Activated CD4-positive, alpha-beta T cell treated with anti-CD3 and anti-CD28 coated beads, Interleukin-2, amount 10 ng/mL, durations not matched to agents 24 days and 14 days (primary cell): Measurements from ENCODE around the gene GSTM2. TPM values are rescaled to one million over a fixed set of nuclear protein-coding genes. Genes with fewer than 3 reads are reported as not detected.

Source experiments
- DNase-seq: peaks from one replicate; pipeline ENCODE4 v3.0.0; 2022
- H3K27ac Mint-ChIP-seq: one replicate; pipeline ENCODE4 v1.8.0; 2022; ENCODE audit warnings: mild to moderate bottlenecking, mixed read lengths
- H3K27me3 Mint-ChIP-seq: one replicate; pipeline ENCODE4 v1.8.0; 2022; ENCODE audit warnings: mixed read lengths
- H3K36me3 Mint-ChIP-seq: one replicate; pipeline ENCODE4 v1.8.0; 2022; ENCODE audit warnings: low read depth, mild to moderate bottlenecking, mixed read lengths
- H3K4me1 Mint-ChIP-seq: one replicate; pipeline ENCODE4 v1.8.0; 2021; ENCODE audit warnings: mixed read lengths
- H3K4me3 Mint-ChIP-seq: one replicate; pipeline ENCODE4 v1.8.0; 2022; ENCODE audit warnings: mild to moderate bottlenecking, moderate library complexity, mixed read lengths
- H3K9me3 Mint-ChIP-seq: one replicate; pipeline ENCODE4 v1.8.0; 2021; ENCODE audit warnings: mixed read lengths
- intact Hi-C: fragments of 100-400 bp; cut with micrococcal nuclease; formaldehyde crosslinking; loops from one replicate; pipeline ENCODE4 v1.15.1; 2023
- total RNA-seq: library from RNA; stranded (reverse); gene quantifications from 2 replicates; pipeline ENCODE4 v1.2.3, GENCODE V29; 2022

GSTM2 gene
- total RNA-seq, 1 donor from 2014 or later: 18.4 TPM

DNA sequence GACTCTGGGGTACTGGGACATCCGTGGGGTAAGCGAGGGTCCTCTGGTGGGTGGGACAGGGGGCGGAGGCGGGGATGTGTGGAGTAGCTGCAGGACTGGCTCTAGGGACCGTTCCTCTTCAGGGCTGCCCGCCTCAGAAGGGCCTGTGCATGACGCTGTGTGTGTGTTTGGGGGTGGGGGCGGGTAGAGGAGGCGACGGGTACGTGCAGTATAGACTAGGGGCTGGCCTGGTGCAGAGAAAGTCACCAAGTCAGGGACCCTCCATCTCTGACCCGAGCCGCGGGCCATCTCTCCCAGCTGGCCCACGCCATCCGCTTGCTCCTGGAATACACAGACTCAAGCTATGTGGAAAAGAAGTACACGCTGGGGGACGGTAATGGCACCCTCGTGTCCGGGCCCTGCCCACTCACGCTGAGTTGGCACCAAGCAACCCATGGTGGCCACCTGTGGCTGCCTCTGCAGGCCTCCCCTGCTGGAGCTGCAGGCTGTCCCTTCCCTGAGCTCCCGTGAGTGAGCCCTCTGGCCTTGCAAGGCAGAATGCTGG lies 44.5 kb downstream of the GSTM2 start:
- peaks cover 2% of the 10 kb centered on the region for H3K27me3 Mint-ChIP-seq
- peaks cover 2% of the 10 kb centered on the region for H3K36me3 Mint-ChIP-seq
- H3K27ac Mint-ChIP-seq: no peak overlapping the region
- intact Hi-C loops: no loop called here
- peaks cover 5% of the 10 kb centered on the region for H3K9me3 Mint-ChIP-seq
- H3K4me1 Mint-ChIP-seq: peaks cover 2% of the 10 kb centered on the region
- no peak for DNase-seq
- H3K4me3 Mint-ChIP-seq: no peak overlapping the region

DNA sequence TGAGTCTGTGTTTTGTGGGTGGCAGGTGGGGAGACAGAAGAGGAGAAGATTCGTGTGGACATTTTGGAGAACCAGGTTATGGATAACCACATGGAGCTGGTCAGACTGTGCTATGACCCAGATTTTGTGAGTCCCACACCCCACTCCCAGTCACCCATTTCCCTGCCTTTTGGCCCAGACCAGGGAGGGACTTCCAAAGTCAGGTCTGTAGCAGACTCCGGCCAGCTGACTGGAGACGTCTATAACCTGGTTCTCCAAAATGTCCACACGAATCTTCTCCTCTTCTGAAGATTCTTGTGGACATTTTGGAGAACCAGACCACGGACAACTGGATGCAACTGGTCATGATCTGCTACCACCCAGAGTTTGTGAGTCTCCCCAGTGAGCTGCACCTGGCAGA lies 45.8 kb downstream of the GSTM2 start:
- intact Hi-C loops: no loop called here
- Mint-ChIP-seq H3K9me3 (peaks cover 5% of the 10 kb centered on the region), H3K36me3 (no peaks in the 10 kb centered on the region), H3K27ac (no peak overlapping the region), H3K4me1 (peaks cover 2% of the 10 kb centered on the region), H3K27me3 (peaks cover 2% of the 10 kb centered on the region), H3K4me3 (no peak overlapping the region)
- no peak for DNase-seq

DNA sequence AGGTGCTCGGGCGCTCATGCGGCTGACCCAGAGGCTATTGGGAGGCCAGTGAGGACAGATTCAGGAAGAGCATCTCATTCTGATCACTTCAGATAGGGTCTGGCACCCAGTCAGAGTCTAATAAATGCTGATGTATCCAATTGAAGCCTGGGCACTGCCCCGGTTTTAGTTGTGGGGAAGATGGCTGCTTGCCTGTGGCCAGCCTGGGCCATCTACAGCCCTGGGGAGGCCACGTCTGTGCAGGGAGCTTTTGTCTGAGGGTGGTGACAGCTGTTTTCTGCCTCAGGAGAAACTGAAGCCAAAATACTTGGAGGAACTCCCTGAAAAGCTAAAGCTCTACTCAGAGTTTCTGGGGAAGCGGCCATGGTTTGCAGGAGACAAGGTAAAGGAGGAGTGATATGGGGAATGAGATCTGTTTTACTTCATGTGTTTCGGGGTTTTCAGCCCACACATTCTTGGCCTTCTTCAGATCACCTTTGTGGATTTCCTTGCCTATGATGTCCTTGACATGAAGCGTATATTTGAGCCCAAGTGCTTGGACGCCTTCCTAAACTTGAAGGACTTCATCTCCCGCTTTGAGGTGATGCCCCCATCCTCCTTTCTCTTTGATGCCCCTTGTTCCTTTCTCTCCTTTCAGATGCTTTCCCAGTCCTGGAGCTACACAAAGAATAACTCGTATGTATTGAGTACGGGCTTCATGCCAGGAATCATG lies 47.0 kb downstream of the GSTM2 start:
- intact Hi-C loops: no loop called here
- no peaks in the 10 kb centered on the region for H3K36me3 Mint-ChIP-seq
- no peaks in the 10 kb centered on the region for H3K9me3 Mint-ChIP-seq
- H3K4me1 Mint-ChIP-seq: peaks cover 5% of the 10 kb centered on the region
- H3K4me3 Mint-ChIP-seq: no peak overlapping the region
- peaks cover 2% of the 10 kb centered on the region for H3K27me3 Mint-ChIP-seq
- DNase-seq: no peak
- H3K27ac Mint-ChIP-seq: no peak overlapping the region

DNA sequence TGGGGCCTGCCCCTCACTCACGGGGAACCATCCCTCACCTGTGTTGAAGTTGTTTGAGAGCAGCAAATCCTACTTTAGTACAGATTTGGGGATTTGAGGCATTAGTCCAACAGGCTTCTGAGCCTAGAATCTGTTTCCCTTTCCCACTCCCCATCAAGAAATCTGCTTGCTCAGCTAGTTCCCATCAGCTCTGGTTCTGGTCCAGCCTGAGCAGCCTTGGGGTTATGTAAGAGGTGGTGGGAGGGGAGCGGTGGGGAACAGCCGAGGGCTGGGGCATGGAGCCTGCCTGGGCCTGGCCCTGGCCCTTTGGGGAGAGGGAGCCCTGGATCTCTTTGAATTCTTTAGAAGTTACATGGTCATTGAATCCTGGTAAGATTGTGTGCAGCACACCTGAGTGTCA lies 48.3 kb downstream of the GSTM2 start:
- intact Hi-C loops: no loop called here
- Mint-ChIP-seq H3K4me1 (peaks cover 5% of the 10 kb centered on the region), H3K36me3 (no peaks in the 10 kb centered on the region), H3K27ac (no peak overlapping the region), H3K9me3 (no peaks in the 10 kb centered on the region), H3K27me3 (peaks cover 2% of the 10 kb centered on the region), H3K4me3 (no peak overlapping the region)
- DNase-seq: no peak

DNA sequence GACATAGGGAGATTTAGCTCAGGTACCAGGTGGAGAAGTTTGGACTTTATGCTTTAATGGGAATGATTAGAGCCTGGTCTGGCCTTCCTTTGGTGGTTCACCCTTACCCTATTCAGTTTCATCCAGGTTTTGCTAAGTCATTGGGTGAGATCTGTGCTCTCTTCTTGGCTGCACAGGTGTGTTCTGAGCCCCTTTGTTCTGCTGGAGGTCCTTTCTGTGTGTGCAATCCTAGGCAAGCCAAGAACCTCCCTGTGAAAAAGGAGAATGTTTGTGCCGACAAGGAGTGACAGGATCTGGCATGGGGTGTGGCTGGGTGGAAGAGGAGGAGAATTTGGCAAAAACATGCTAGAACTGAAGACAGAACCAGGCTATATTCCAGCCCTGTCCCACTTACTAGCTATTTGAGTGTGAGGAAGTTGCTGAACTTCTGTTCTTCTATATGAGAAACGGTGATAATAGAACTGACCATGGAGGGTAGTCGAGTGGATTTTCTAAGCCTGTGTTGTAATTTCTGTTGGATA lies 48.8 kb downstream of the GSTM2 start:
- intact Hi-C loops: no loop called here
- H3K27ac Mint-ChIP-seq: no peak overlapping the region
- no peaks in the 10 kb centered on the region for H3K9me3 Mint-ChIP-seq
- no peak for DNase-seq
- peaks cover 4% of the 10 kb centered on the region for H3K27me3 Mint-ChIP-seq
- no peaks in the 10 kb centered on the region for H3K36me3 Mint-ChIP-seq
- H3K4me3 Mint-ChIP-seq: no peak overlapping the region
- peaks cover 4% of the 10 kb centered on the region for H3K4me1 Mint-ChIP-seq

DNA sequence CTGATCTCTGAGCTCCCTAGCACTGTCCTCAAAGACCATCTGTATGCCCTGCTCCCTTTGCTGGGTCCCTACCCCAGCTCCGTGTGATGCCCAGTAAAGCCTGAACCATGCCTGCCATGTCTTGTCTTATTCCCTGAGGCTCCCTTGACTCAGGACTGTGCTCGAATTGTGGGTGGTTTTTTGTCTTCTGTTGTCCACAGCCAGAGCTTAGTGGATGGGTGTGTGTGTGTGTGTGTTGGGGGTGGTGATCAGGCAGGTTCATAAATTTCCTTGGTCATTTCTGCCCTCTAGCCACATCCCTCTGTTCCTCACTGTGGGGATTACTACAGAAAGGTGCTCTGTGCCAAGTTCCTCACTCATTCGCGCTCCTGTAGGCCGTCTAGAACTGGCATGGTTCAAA lies 49.9 kb downstream of the GSTM2 start:
- no peak overlapping the region for H3K4me3 Mint-ChIP-seq
- no peaks in the 10 kb centered on the region for H3K9me3 Mint-ChIP-seq
- H3K27ac Mint-ChIP-seq: no peak overlapping the region
- no peak for DNase-seq
- intact Hi-C loops: no loop called here
- H3K4me1 Mint-ChIP-seq: peaks cover 3% of the 10 kb centered on the region
- H3K36me3 Mint-ChIP-seq: no peaks in the 10 kb centered on the region
- H3K27me3 Mint-ChIP-seq: peaks cover 6% of the 10 kb centered on the region

DNA sequence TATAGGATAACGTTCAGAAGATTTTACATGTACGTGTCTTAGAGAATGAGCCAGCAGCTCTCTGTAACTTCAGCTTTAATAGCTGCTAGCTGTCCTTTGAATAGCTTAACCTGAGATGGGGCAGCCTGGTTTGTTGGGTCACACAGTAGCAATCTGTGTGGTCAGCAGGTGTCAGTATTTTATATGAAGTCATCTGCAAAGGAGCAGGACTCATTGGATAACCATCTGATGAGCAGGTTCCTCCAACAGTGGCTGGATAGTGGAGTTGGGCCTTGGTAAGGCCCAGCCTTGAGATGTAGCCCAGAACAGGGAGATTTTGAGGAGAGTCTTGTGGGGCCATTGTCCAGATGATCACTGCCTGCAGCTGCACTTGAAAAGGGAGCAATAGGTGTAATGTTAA lies 50.6 kb downstream of the GSTM2 start:
- peaks cover 3% of the 10 kb centered on the region for H3K4me1 Mint-ChIP-seq
- no peak overlapping the region for H3K4me3 Mint-ChIP-seq
- H3K36me3 Mint-ChIP-seq: no peaks in the 10 kb centered on the region
- intact Hi-C loops: no loop called here
- no peak overlapping the region for H3K27ac Mint-ChIP-seq
- no peaks in the 10 kb centered on the region for H3K9me3 Mint-ChIP-seq
- H3K27me3 Mint-ChIP-seq: peaks cover 3% of the 10 kb centered on the region
- no peak for DNase-seq

DNA sequence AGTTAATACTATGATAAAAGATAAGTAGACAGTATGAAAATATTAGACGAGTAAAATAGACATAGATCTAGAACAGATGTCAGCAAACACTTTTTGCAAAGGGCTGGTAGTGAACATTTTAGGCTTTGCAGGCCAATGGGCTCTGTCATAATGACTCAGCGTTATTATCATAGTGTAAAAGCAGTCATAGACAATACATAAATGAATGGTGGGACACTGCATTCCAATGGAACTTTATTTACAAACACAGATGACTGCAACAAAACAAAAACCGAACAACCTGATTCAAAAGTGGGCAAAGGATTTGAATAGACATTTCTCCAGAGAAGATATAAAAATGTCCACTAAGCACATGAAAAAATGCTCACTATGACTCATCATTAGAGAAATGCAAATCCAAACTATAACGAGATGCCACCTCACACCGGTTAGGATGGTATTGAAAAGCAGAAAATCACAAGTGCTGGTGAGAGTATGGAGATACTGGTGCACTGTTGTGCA lies 51.5 kb downstream of the GSTM2 start:
- Mint-ChIP-seq H3K4me3 (no peak overlapping the region), H3K9me3 (no peaks in the 10 kb centered on the region), H3K4me1 (peaks cover 3% of the 10 kb centered on the region), H3K27ac (no peak overlapping the region), H3K36me3 (no peaks in the 10 kb centered on the region), H3K27me3 (peaks cover 3% of the 10 kb centered on the region)
- DNase-seq: no peak
- intact Hi-C loops: no loop called here

DNA sequence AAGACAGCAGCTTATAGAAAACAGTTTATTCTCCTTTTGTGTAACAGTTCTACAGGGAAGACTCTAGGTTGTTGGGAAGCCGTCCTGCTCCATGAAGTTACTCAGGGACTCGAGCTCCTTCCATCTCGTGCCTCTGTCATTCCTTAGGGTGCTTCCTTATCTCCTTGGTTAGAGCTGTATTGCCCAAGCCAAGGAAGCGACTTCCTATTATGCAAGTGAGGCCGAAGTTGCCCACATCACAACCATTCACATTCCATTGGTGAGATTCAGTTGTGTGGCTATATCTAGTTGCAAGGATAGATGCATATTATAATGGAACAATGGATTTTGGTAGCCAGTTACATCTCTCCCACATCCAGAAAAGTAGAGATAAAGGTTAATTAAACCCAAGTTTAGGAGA lies 53.2 kb downstream of the GSTM2 start:
- no peaks in the 10 kb centered on the region for H3K9me3 Mint-ChIP-seq
- no peak overlapping the region for H3K4me3 Mint-ChIP-seq
- no peak for DNase-seq
- no peaks in the 10 kb centered on the region for H3K36me3 Mint-ChIP-seq
- intact Hi-C loops: no loop called here
- peaks cover 11% of the 10 kb centered on the region for H3K27me3 Mint-ChIP-seq
- no peak overlapping the region for H3K27ac Mint-ChIP-seq
- peaks cover 3% of the 10 kb centered on the region for H3K4me1 Mint-ChIP-seq

DNA sequence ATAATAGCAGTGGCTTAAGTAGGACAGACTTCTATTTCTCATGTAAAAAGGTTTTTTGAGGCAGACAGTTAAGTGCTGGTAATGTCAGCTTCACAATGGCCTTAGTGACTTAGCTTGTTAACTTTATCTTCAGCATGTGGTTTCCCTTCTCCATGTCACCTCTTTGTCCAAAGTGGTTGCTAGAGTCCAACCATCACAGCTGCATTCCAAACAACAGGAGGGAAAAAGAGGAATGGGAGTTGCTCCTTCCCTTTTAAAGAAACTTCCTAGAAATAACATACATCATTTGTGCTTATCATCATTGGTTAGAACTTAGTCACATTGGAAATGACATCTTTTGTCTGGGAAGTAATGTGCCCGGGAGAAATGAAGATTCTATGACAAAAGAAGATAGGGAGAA lies 54.1 kb downstream of the GSTM2 start:
- H3K27ac Mint-ChIP-seq: no peak overlapping the region
- H3K9me3 Mint-ChIP-seq: no peaks in the 10 kb centered on the region
- no peak for DNase-seq
- no peak overlapping the region for H3K4me3 Mint-ChIP-seq
- peaks cover 16% of the 10 kb centered on the region for H3K27me3 Mint-ChIP-seq
- peaks cover 3% of the 10 kb centered on the region for H3K4me1 Mint-ChIP-seq
- H3K36me3 Mint-ChIP-seq: no peaks in the 10 kb centered on the region
- intact Hi-C loops: no loop called here

DNA sequence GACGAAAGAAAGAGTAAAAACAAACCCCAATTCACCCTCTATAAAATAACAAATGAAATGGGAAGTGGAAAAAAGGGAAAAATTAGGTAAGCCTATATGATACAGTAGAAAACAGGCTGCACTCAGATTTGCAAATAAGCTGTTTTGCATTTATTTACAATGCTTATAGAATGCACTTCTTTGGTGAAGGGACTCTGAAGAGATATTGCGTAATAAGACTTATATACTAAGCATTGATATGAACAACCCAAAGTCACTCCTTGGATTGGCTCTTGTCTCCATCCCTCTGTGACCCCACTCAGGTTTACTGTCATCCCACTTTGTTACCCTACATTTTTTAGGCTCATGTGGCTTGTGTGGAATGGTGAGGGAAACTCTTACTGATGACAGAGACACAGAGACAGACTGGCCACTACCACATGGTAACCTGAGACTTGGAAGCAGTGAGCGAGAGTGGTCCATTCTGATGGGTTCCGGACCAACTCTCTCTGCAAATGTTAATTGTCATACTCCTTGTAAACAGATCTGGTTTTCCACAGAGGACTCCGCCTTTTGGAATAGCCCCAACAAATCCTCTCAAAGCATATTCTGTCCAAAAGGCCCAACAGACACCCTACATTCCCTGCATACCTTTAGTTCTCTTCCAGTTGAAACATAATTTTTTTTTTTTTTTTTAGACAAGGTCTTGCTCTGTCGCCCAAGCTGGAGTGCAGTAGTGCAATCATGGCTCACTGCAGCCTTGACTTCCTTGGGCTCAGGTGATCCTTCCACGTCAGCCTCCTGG lies 55.2 kb downstream of the GSTM2 start:
- Mint-ChIP-seq H3K4me3 (no peak overlapping the region), H3K27me3 (peaks cover 21% of the 10 kb centered on the region), H3K36me3 (no peaks in the 10 kb centered on the region), H3K27ac (no peak overlapping the region), H3K9me3 (no peaks in the 10 kb centered on the region), H3K4me1 (peaks cover 3% of the 10 kb centered on the region)
- intact Hi-C loops: no loop called here
- no peak for DNase-seq

Other genes starting within 250 kb of the GSTM2 start
- gene PSMA5, start 241.6 kb upstream of the GSTM2 start, total RNA-seq: 262 and 270 TPM in 2 replicates
- gene SYPL2, start 201.5 kb upstream of the GSTM2 start, total RNA-seq: 0.07 TPM in 1 of 2 replicates, not detected in the other
- gene ATXN7L2, start 184.2 kb upstream of the GSTM2 start, total RNA-seq: 15.1 and 15.6 TPM in 2 replicates
- gene CYB561D1, start 174.0 kb upstream of the GSTM2 start, total RNA-seq: 11.3 and 13.1 TPM in 2 replicates
- 1.1 TPM in 2 replicates for gene AMIGO1, start 158.3 kb upstream of the GSTM2 start, total RNA-seq
- 0.14 TPM in 1 of 2 replicates, not detected in the other for gene GPR61, start 128.2 kb upstream of the GSTM2 start, total RNA-seq
- 8.7 and 8.8 TPM in 2 replicates for gene GNAI3, start 119.4 kb upstream of the GSTM2 start, total RNA-seq
- 0.33 TPM in 2 replicates for gene GNAT2, start 48.4 kb upstream of the GSTM2 start, total RNA-seq
- gene AMPD2, start 48.2 kb upstream of the GSTM2 start, total RNA-seq: 92.2 and 97.8 TPM in 2 replicates
- 6.8 and 9.9 TPM in 2 replicates for gene GSTM4, start 12.0 kb upstream of the GSTM2 start, total RNA-seq
- 92.2 and 94.2 TPM in 2 replicates for gene GSTM1, start 19.8 kb downstream of the GSTM2 start, total RNA-seq
- 0.07 TPM in 1 of 2 replicates, not detected in the other for gene GSTM5, start 44.2 kb downstream of the GSTM2 start, total RNA-seq
- gene GSTM3, start 73.0 kb downstream of the GSTM2 start, total RNA-seq: 12.4 and 13.0 TPM in 2 replicates
- not detected in 2 replicates for gene EPS8L3, start 95.9 kb downstream of the GSTM2 start, total RNA-seq
- gene CSF1, start 242.8 kb downstream of the GSTM2 start, total RNA-seq: 190 and 193 TPM in 2 replicates